Measurements from ENCODE around the gene ZNF417. TPM values are rescaled to one million over a fixed set of nuclear protein-coding genes. Genes with fewer than 3 reads are reported as not detected.
"Not testable (repeated sequence)": the region's sequence is repeated elsewhere in the genome, so short reads cannot be mapped to it uniquely, and the experiment has no call there.

ZNF417 gene
- total RNA-seq, 2 experiments from 2014 or later: 21.1 to 21.4 TPM

DNA sequence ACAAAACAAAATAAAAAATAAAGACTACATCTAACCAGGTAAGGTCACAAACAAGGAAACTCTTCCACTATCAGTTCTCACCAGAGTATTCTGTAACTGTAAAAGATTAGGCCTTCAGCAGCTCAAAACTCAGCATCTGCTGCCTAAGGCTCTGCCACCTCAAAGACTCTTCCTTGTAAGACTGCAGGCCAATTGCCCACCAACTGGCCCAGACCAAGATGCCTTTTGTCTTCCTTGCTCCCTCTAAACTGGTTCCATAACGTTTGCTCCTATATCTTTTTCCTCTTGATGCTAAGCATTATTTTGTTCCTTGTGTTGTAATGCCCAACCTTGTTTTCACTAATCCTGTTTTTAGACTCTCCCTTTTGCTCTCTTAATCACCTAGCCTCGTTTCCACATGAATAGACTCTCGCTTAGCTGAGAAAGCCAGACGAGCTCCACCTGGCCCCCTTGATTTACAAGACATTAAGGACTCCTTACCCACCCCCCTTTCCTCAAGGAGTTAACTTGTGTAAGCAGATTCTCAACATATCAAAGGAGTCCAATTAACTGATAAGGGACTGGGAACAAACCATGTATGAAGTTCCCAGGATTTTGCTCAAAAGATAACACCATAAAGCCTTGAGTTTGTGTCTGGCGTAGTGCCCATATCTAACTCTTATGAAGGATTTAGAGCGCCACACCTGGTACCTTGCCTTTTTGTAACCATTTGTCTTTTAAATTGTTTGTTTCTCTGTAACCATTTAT is 29.0 kb downstream of the ZNF417 start:
- H3K27ac Mint-ChIP-seq: peak overlapping the region; percentile 8
- no peak for DNase-seq
- H3K4me1 Mint-ChIP-seq (ENCODE audit: low read depth): peaks cover 25% of the 10 kb centered on the region
- ATAC-seq: no peak
- H3K27me3 Mint-ChIP-seq (ENCODE audit: low read depth): no peaks in the 10 kb centered on the region
- peak overlapping the region; percentile 96 for H3K4me3 Mint-ChIP-seq
- POLR2A ChIA-PET: interaction anchor here (1.3 kb wide), 1 partner anchor 29 kb away, joined by 3 read pairs; the partner anchor contains the start of gene ZNF417
- H3K36me3 Mint-ChIP-seq (ENCODE audit: low read depth): peaks cover 71% of the 10 kb centered on the region
- H3K9me3 Mint-ChIP-seq (ENCODE audit: insufficient read depth): peaks cover 15% of the 10 kb centered on the region
- CTCF ChIA-PET: interaction anchor here (1.1 to 1.6 kb wide), 2 partner anchors 16 to 24 kb away, joined by 3 read pairs; no protein-coding TSS in a partner anchor

DNA sequence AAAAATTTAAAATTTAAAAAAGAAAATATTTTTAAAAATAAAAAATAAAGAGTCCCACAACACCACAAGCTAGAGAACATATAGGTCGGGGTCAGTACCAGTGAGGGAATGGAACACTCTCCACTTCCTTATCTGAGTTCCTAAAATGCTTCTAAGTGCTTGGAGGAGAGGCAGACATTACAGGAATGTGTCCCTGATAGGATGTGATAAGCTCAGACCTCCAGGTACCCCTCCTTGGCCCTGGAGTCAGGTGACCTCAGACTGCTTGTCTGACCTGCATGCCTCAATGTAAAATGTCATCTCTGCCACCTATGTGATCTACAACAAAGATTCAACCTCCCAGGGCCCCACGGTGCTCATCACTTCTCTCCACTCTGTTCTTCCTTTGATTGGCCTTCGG is 30.3 kb downstream of the ZNF417 start:
- Mint-ChIP-seq H3K36me3 (ENCODE audit: low read depth) (peaks cover 70% of the 10 kb centered on the region), H3K4me1 (ENCODE audit: low read depth) (peaks cover 25% of the 10 kb centered on the region), H3K27me3 (ENCODE audit: low read depth) (no peaks in the 10 kb centered on the region), H3K4me3 (no peak overlapping the region), H3K9me3 (ENCODE audit: insufficient read depth) (peaks cover 15% of the 10 kb centered on the region), H3K27ac (no peak overlapping the region)
- ChIA-PET POLR2A (no interaction called here), CTCF (no interaction called here)
- no peak for ATAC-seq
- no peak for DNase-seq

DNA sequence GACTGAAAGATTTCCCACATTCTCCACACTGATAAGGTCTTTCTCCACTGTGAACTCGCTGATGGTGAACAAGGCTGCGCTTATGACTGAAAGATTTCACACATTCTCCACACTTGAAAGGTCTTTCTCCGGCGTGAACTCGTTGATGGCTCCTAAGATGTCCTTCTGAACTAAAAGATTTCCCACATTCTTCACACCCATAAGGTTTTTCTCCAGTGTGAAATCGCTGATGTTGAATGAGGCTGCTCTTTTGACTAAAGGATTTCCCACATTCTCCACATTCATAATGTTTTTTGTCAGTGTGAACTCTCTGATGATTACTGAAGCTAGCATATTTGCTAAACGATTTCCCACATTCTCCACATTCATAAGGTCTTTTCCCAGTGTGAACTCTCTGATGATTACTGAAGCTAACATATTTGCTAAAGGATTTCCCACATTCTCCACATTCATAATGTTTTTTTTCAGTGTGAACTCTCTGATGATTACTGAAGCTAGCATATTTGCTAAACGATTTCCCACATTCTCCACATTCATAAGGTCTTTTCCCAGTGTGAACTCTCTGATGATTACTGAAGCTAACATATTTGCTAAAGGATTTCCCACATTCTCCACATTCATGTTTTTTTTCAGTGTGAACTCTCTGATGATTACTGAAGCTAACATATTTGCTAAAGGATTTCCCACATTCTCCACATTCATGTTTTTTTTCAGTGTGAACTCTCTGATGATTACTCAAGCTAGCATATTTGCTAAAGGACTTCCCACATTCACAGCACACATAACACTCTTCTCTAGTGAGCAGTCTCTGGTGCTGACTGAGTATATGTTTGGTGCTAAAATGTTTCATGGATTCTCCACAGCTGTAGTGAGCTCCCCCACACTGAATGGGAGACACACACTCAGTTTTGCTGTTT is 42.3 kb downstream of the ZNF417 start:
- Mint-ChIP-seq H3K36me3 (ENCODE audit: low read depth) (peaks cover 81% of the 10 kb centered on the region), H3K9me3 (ENCODE audit: insufficient read depth) (peaks cover 49% of the 10 kb centered on the region)
- H3K27me3 Mint-ChIP-seq (ENCODE audit: low read depth); H3K4me1 Mint-ChIP-seq (ENCODE audit: low read depth); POLR2A ChIA-PET; H3K4me3 Mint-ChIP-seq; CTCF ChIA-PET; H3K27ac Mint-ChIP-seq; ATAC-seq; DNase-seq: not testable (repeated sequence)

DNA sequence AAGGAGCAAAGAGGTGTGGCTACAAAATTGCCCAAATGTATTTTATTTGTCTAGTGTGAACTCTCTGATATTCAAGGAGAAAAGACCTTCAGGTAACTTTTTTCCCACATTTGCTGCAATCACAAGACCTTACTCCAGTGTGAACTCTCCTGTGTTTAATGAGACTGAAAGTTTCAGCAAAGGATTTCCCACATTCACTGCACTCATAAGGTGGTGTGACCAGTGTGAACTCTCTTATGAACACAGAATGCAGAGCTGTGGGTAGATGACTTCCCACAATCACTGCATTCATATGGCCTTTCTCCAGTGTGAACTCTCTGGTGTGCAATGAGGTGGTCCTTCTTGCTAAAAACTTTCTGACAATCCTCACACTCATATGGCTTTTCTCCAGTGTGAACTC is 43.9 kb downstream of the ZNF417 start:
- Mint-ChIP-seq H3K36me3 (ENCODE audit: low read depth) (peaks cover 79% of the 10 kb centered on the region), H3K9me3 (ENCODE audit: insufficient read depth) (peaks cover 53% of the 10 kb centered on the region), H3K4me3 (no peak overlapping the region), H3K27ac (no peak overlapping the region), H3K4me1 (ENCODE audit: low read depth) (no peaks in the 10 kb centered on the region), H3K27me3 (ENCODE audit: low read depth) (no peaks in the 10 kb centered on the region)
- ATAC-seq (no peak), DNase-seq (no peak)
- ChIA-PET POLR2A (no interaction called here), CTCF (no interaction called here)

DNA sequence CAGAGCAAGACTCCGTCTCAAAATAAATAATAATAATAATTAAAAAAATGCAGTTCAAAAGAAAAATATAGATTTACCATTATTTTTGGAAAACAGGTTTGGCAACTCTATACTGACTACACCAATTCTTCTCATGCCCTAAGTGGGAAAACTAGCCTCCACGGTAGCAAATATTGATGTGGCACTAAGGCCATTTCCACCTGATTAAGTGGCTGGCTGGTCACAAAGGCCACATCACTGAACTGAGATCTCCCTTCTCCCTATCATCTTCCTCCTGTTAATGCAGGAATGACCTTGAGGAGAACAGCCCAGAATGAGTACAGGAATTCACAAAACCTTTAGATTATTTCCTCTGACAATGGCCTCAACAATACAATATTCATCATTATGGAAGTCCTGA is 46.2 kb downstream of the ZNF417 start:
- CTCF ChIA-PET: no interaction called here
- H3K4me3 Mint-ChIP-seq: no peak overlapping the region
- DNase-seq: no peak

DNA sequence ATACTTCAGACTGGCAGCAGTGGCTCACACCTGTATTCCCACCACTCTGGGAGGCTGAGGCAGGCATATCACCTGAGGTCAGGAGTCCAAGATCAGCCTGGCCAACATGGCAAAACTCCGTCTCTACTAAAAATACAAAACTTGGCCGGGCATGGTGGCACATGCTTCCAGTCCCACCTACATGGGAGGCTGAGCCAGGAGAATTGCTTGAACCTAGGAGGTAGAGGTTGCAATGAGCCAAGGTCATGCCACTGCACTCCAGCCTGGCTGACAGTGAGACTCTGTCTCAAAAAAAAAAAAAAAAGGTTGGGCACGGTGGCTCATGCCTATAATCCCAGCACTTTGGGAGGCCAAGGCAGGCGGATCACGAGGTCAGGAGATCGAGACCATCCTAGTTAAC is 46.7 kb downstream of the ZNF417 start:
- H3K4me3 Mint-ChIP-seq; CTCF ChIA-PET; POLR2A ChIA-PET; H3K4me1 Mint-ChIP-seq (ENCODE audit: low read depth); H3K27ac Mint-ChIP-seq; DNase-seq; ATAC-seq; H3K27me3 Mint-ChIP-seq (ENCODE audit: low read depth): not testable (repeated sequence)
- H3K9me3 Mint-ChIP-seq (ENCODE audit: insufficient read depth): peaks cover 40% of the 10 kb centered on the region
- peaks cover 79% of the 10 kb centered on the region for H3K36me3 Mint-ChIP-seq (ENCODE audit: low read depth)

More for the DNA sequence above, 46.2 kb downstream of the ZNF417 start:
- Mint-ChIP-seq H3K27me3 (ENCODE audit: low read depth) (no peaks in the 10 kb centered on the region), H3K36me3 (ENCODE audit: low read depth) (peaks cover 77% of the 10 kb centered on the region), H3K27ac (no peak overlapping the region), H3K9me3 (ENCODE audit: insufficient read depth) (peaks cover 36% of the 10 kb centered on the region), H3K4me1 (ENCODE audit: low read depth) (no peaks in the 10 kb centered on the region)
- POLR2A ChIA-PET: no interaction called here
- no peak for ATAC-seq

DNA sequence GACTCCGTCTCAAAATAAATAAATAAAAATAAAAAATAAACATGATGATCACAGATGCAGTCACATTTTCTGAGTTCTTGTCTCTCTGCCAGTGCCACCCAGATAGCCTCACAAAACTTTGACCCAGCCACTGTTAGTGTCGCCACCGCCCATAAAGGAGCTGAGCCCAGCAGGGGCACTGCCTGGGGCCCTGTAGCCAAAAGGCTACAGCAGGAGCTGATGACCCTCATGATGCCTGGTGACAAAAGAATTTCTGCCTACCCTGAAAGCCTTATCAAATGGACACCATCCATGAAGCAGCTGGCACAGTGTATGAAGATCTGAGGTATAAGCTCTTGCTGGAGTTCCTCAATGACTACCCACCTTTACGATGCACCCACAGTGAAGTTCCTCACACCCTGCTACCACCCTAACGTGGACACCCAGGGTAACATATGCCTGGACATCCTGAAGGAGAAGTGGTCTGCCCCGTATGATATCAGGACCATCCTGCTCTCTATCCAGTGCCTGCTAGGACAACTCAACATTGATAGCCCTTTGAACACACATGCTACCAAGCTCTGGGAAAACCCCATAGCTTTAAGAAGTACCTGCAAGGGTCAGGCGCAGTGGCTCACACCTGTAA is 48.4 kb downstream of the ZNF417 start:
- ChIA-PET POLR2A (interaction anchor here (0.7 kb wide), 1 partner anchor 108 kb away, joined by 3 read pairs; no protein-coding TSS in a partner anchor), CTCF (no interaction called here)
- Mint-ChIP-seq H3K9me3 (ENCODE audit: insufficient read depth) (peaks cover 35% of the 10 kb centered on the region), H3K4me1 (ENCODE audit: low read depth) (no peaks in the 10 kb centered on the region), H3K4me3 (no peak overlapping the region), H3K36me3 (ENCODE audit: low read depth) (peaks cover 76% of the 10 kb centered on the region), H3K27me3 (ENCODE audit: low read depth) (no peaks in the 10 kb centered on the region), H3K27ac (no peak overlapping the region)
- DNase-seq (no peak), ATAC-seq (no peak)

Other genes starting within 250 kb of the ZNF417 start
- gene ZSCAN4, start 247.7 kb downstream of the ZNF417 start, total RNA-seq: not detected
- 10 to 100 TPM; 13.0 to 14.3 TPM for gene ZNF551, start 234.6 kb downstream of the ZNF417 start, total RNA-seq
- gene ZNF154, start 207.4 kb downstream of the ZNF417 start, total RNA-seq: 1 to 10 TPM; 3.0 to 3.1 TPM
- gene ZNF671, start 189.0 kb downstream of the ZNF417 start, total RNA-seq: 10 to 100 TPM; 12.1 to 13.0 TPM
- gene ZNF776, start 169.8 kb downstream of the ZNF417 start, total RNA-seq: 10 to 100 TPM; 15.7 to 16.6 TPM
- gene ZNF586, start 146.9 kb downstream of the ZNF417 start, total RNA-seq: 10 to 100 TPM; 21.3 to 25.3 TPM
- gene ZNF552, start 101.7 kb downstream of the ZNF417 start, total RNA-seq: 1 to 10 TPM; 7.1 to 9.7 TPM
- gene ZNF587B, start 86.3 kb downstream of the ZNF417 start, total RNA-seq: 10 to 100 TPM; 18.7 to 22.2 TPM
- gene ZNF587, start 66.7 kb downstream of the ZNF417 start, total RNA-seq: 10 to 100 TPM; 32.0 to 34.6 TPM
- gene ZNF814, start 27.6 kb downstream of the ZNF417 start, total RNA-seq: 10 to 100 TPM; 26.2 to 29.0 TPM
- 1 to 10 TPM; 4.2 to 6.2 TPM for gene ZNF418, start 18.8 kb upstream of the ZNF417 start, total RNA-seq
- 1 to 10 TPM; 8.8 to 8.9 TPM for gene ZNF256, start 31.1 kb upstream of the ZNF417 start, total RNA-seq
- under 1 TPM; 0.42 to 0.73 TPM for gene C19orf18, start 57.9 kb upstream of the ZNF417 start, total RNA-seq
- 10 to 100 TPM; 13.6 to 14.4 TPM for gene ZNF606, start 86.2 kb upstream of the ZNF417 start, total RNA-seq
- gene ZSCAN1, start 117.4 kb upstream of the ZNF417 start, total RNA-seq: not detected
- gene ZNF135, start 142.7 kb upstream of the ZNF417 start, total RNA-seq: 1 to 10 TPM; 1.2 to 1.3 TPM
- 10 to 100 TPM; 18.8 to 19.1 TPM for gene ZSCAN18, start 181.6 kb upstream of the ZNF417 start, total RNA-seq
- gene ZNF329, start 234.2 kb upstream of the ZNF417 start, total RNA-seq: 1 to 10 TPM; 5.6 to 5.7 TPM

Data from activated CD8-positive, alpha-beta T cell treated with anti-CD3 and anti-CD28 coated beads, Interleukin-2, amount 10 ng/mL, durations not matched to agents 7 days and 5 days (primary cell).